Common myeloid progenitor, CD34-positive (primary cell): Measurements from ENCODE around the gene TMOD2.

Source experiments
- CTCF ChIA-PET: fragments of 350-600 bp; sonication (Branson Sonifier 250); formaldehyde crosslinking; loops from one replicate; lab custom pipeline; 2021; ENCODE audit warnings: antibody characterized with exemption; lab: Charles Lee
- POLR2A ChIA-PET: fragments of 350-600 bp; sonication (Branson Sonifier 250); formaldehyde crosslinking; loops from one replicate; lab custom pipeline; 2021; ENCODE audit warnings: antibody characterized with exemption; lab: Charles Lee
- DNase-seq, 3 donors: peaks; one replicate each; pipeline versions ENCODE4 v3.0.0 to v3.0.0-alpha.2; 2013
- H3K27ac ChIP-seq, 2 experiments: 1 replicate in 1 of 2; 2 replicates in 1 of 2; pipeline ENCODE4 v1.7.0; 2013; ENCODE audit warnings: inconsistent platforms in 2 of 2, low read length in 2 of 2, mild to moderate bottlenecking in 2 of 2, low read depth in 1 of 2, moderate library complexity in 1 of 2; ENCODE audit not compliant: severe bottlenecking in 2 of 2, insufficient read depth in 1 of 2, poor library complexity in 1 of 2
- H3K27me3 ChIP-seq, 5 experiments: replicated peaks in 2 of 5; 1 replicate in 3 of 5; 2 replicates in 2 of 5; pipeline versions ENCODE4 v1.6.1 to v1.7.0; 2013; ENCODE audit warnings: low read length in 4 of 5, mild to moderate bottlenecking in 2 of 5, moderate library complexity in 2 of 5, inconsistent platforms in 1 of 5; ENCODE audit not compliant: insufficient read depth in 5 of 5, control insufficient read depth in 4 of 5
- H3K36me3 ChIP-seq, 4 experiments: 1 replicate in 2 of 4; 2 replicates in 2 of 4; pipeline versions ENCODE4 v1.6.1 to v1.7.0; 2013; ENCODE audit warnings: low read length in 3 of 4, control low read depth in 1 of 4, mild to moderate bottlenecking in 1 of 4; ENCODE audit not compliant: control insufficient read depth in 4 of 4, insufficient read depth in 4 of 4
- H3K4me1 ChIP-seq, 4 experiments: 1 replicate in 3 of 4; 2 replicates in 1 of 4; pipeline versions ENCODE4 v1.6.1 to v1.7.1; 2013; ENCODE audit warnings: low read length in 3 of 4, mild to moderate bottlenecking in 3 of 4, control low read depth in 1 of 4, inconsistent platforms in 1 of 4, moderate library complexity in 1 of 4; ENCODE audit not compliant: control insufficient read depth in 4 of 4, insufficient read depth in 4 of 4; ENCODE audit errors: control extremely low read depth in 1 of 4
- H3K4me3 ChIP-seq, 7 experiments: 1 replicate in 4 of 7; 2 replicates in 3 of 7; pipeline versions ENCODE4 v1.5.1 to v1.7.0; 2013; ENCODE audit warnings: mild to moderate bottlenecking in 7 of 7, low read length in 6 of 7, moderate library complexity in 6 of 7, inconsistent platforms in 2 of 7, low read depth in 2 of 7, control low read depth in 1 of 7; ENCODE audit not compliant: insufficient read depth in 4 of 7, control insufficient read depth in 1 of 7; ENCODE audit errors: extremely low read depth in 1 of 7
- H3K9me3 ChIP-seq, 5 experiments: 1 replicate in 4 of 5; 2 replicates in 1 of 5; pipeline versions ENCODE4 v1.6.1 to v1.7.1; 2013; ENCODE audit warnings: low read length in 4 of 5, mild to moderate bottlenecking in 2 of 5, inconsistent platforms in 1 of 5, low read depth in 1 of 5, moderate library complexity in 1 of 5; ENCODE audit not compliant: control insufficient read depth in 4 of 5, insufficient read depth in 2 of 5; ENCODE audit errors: control extremely low read depth in 1 of 5
- WGBS: methylation state at CpG from one replicate; pipeline ENCODE4 v1.1.5; 2013; ENCODE audit not compliant: insufficient coverage; 5-methylcytosine and 5-hydroxymethylcytosine counted together

Gene TMOD2

GRCh38 chr15:51833772-51834171 lies 82.4 kb downstream of the TMOD2 start:
- H3K4me1 ChIP-seq: peaks cover 19 to 36% (median 26%) of the 10 kb centered on the region in 4 experiments
- no CpG with 5 or more reads among the region's 1 CpG for WGBS
- H3K4me3 ChIP-seq: no peak overlapping the region
- peaks cover 0 to 2% (median 0%) of the 10 kb centered on the region in 4 experiments for H3K36me3 ChIP-seq
- H3K27ac ChIP-seq: no peak overlapping the region
- no peak for DNase-seq
- no peaks in the 10 kb centered on the region for H3K9me3 ChIP-seq
- ChIA-PET POLR2A (no interaction called here), CTCF (interaction anchor here (0.7 to 1.6 kb wide), 3 partner anchors 9 to 36 kb away, joined by 3 to 4 read pairs (median 3); no protein-coding TSS in a partner anchor)
- H3K27me3 ChIP-seq: no peaks in the 10 kb centered on the region

- Histone ChIP-seq H3K36me3 (peaks cover 0 to 2% (median 0%) of the 10 kb centered on the region in 4 experiments), H3K9me3 (no peaks in the 10 kb centered on the region), H3K27ac (no peak overlapping the region), H3K4me3 (no peak overlapping the region), H3K27me3 (no peaks in the 10 kb centered on the region), H3K4me1 (peaks cover 17 to 29% (median 23%) of the 10 kb centered on the region in 4 experiments)
- POLR2A ChIA-PET: interaction anchor here (0.6 kb wide), 2 partner anchors 9 to 43 kb away, joined by 3 to 4 read pairs; no protein-coding TSS in a partner anchor
- WGBS: 58% methylated on average over 4 of the region's 4 CpGs
- CTCF ChIA-PET: no interaction called here
- peak in 2 of 3 donors; percentile 40 to 44 for DNase-seq
Measured at GRCh38 chr15:51837792-51838251, 86.4 kb downstream of the TMOD2 start.

GRCh38 chr15:51838270-51838669 lies 86.9 kb downstream of the TMOD2 start:
- no peaks in the 10 kb centered on the region for H3K27me3 ChIP-seq
- H3K4me1 ChIP-seq: peaks cover 21 to 34% (median 27%) of the 10 kb centered on the region in 4 experiments
- H3K27ac ChIP-seq: no peak overlapping the region
- 90% methylated on average over 2 of the region's 2 CpGs for WGBS
- DNase-seq: no peak
- no peak overlapping the region for H3K4me3 ChIP-seq
- H3K36me3 ChIP-seq: peaks cover 0 to 1% (median 0%) of the 10 kb centered on the region in 4 experiments
- H3K9me3 ChIP-seq: no peaks in the 10 kb centered on the region
- ChIA-PET CTCF (interaction anchor here (0.6 to 1.0 kb wide), 2 partner anchors 9 to 29 kb away, joined by 3 to 5 read pairs; no protein-coding TSS in a partner anchor), POLR2A (interaction anchor here (0.6 to 0.7 kb wide), 2 partner anchors 9 to 43 kb away, joined by 3 to 4 read pairs; partner anchors contain the start of gene TMOD3)

- ChIA-PET POLR2A (no interaction called here), CTCF (no interaction called here)
- Histone ChIP-seq H3K4me3 (no peak overlapping the region), H3K4me1 (peaks cover 23 to 48% (median 36%) of the 10 kb centered on the region in 4 experiments), H3K27me3 (no peaks in the 10 kb centered on the region), H3K27ac (no peak overlapping the region), H3K36me3 (no peaks in the 10 kb centered on the region), H3K9me3 (no peaks in the 10 kb centered on the region)
- no peak for DNase-seq
- WGBS: no CpG with 5 or more reads among the region's 4 CpGs
Measured at GRCh38 chr15:51840692-51841091, 89.3 kb downstream of the TMOD2 start.

- H3K9me3 ChIP-seq: no peaks in the 10 kb centered on the region
- H3K27ac ChIP-seq: no peak overlapping the region
- peak overlapping the region in 1 of 7 experiments; percentile 12 for H3K4me3 ChIP-seq
- peaks cover 23 to 57% (median 44%) of the 10 kb centered on the region in 4 experiments for H3K4me1 ChIP-seq
- CTCF ChIA-PET: interaction anchor here (1.0 kb wide), 1 partner anchor 11 kb away, joined by 5 read pairs; no protein-coding TSS in a partner anchor
- POLR2A ChIA-PET: interaction anchor here (0.6 kb wide), 1 partner anchor 11 kb away, joined by 3 read pairs; no protein-coding TSS in a partner anchor
- WGBS: 15% methylated on average over 4 of the region's 5 CpGs
- peak in 2 of 3 donors; percentile 39 to 42 for DNase-seq
- H3K27me3 ChIP-seq: no peaks in the 10 kb centered on the region
- H3K36me3 ChIP-seq: no peaks in the 10 kb centered on the region
Measured at GRCh38 chr15:51841406-51842040, 90.1 kb downstream of the TMOD2 start.

GRCh38 chr15:51842265-51842664 lies 90.9 kb downstream of the TMOD2 start:
- Histone ChIP-seq H3K4me3 (no peak overlapping the region), H3K9me3 (no peaks in the 10 kb centered on the region), H3K36me3 (no peaks in the 10 kb centered on the region), H3K27me3 (no peaks in the 10 kb centered on the region), H3K27ac (no peak overlapping the region), H3K4me1 (peaks cover 21 to 61% (median 49%) of the 10 kb centered on the region in 4 experiments)
- CTCF ChIA-PET: interaction anchor here (1.0 to 1.2 kb wide), 2 partner anchors 11 to 42 kb away, joined by 4 to 5 read pairs; no protein-coding TSS in a partner anchor
- POLR2A ChIA-PET: interaction anchor here (0.6 kb wide), 1 partner anchor 12 kb away, joined by 3 read pairs; no protein-coding TSS in a partner anchor
- 100% methylated on average over 1 of the region's 3 CpGs for WGBS
- DNase-seq: peak in 1 of 3 donors; percentile 9
